Natural killer cell (primary cell): ENCODE measurements around the gene CRACR2A. TPM values are rescaled to one million over a fixed set of nuclear protein-coding genes. Genes with fewer than 3 reads are reported as not detected.

Source experiments
- ATAC-seq, 3 donors: fragments of 150-1000 bp in 2 of 3; fragments of 200-7000 bp in 1 of 3; cut with Tn5 transposase; 1 replicate in 1 of 3; 2 replicates in 2 of 3; pipeline ENCODE4 v1.10.0; 2021; ENCODE audit warnings: mild to moderate bottlenecking in 2 of 3, moderate library complexity in 2 of 3
- DNase-seq, 2 donors: peaks; one replicate each; pipeline versions ENCODE4 v3.0.0 to v3.0.0-alpha.2; 2013 to 2021; ENCODE audit warnings: mixed read lengths in 1 of 2
- H3K27ac ChIP-seq: one replicate; pipeline ENCODE4 v1.5.1; 2013; ENCODE audit warnings: mild to moderate bottlenecking, low read length
- H3K27me3 ChIP-seq: one replicate; pipeline ENCODE4 v1.6.1; 2013; ENCODE audit warnings: low read length; ENCODE audit not compliant: control insufficient read depth, insufficient read depth
- H3K36me3 ChIP-seq: one replicate; pipeline ENCODE4 v1.6.1; 2013; ENCODE audit warnings: low read length; ENCODE audit not compliant: control insufficient read depth, insufficient read depth
- H3K4me1 ChIP-seq: one replicate; pipeline ENCODE4 v1.6.1; 2013; ENCODE audit warnings: low read length; ENCODE audit not compliant: control insufficient read depth, insufficient read depth
- H3K4me3 ChIP-seq: one replicate; pipeline ENCODE4 v1.5.1; 2013; ENCODE audit warnings: low read length
- H3K9me3 ChIP-seq: one replicate; pipeline ENCODE4 v1.6.1; 2013; ENCODE audit warnings: low read length; ENCODE audit not compliant: control insufficient read depth, insufficient read depth
- H3K27ac Mint-ChIP-seq, 2 donors: one replicate each; pipeline ENCODE4 v1.8.0; 2022; ENCODE audit warnings: mild to moderate bottlenecking in 2 of 2, mixed read lengths in 2 of 2, moderate library complexity in 1 of 2
- H3K27me3 Mint-ChIP-seq, 2 donors: one replicate each; pipeline ENCODE4 v1.8.0; 2022; ENCODE audit warnings: low read depth in 2 of 2, mixed read lengths in 2 of 2
- H3K36me3 Mint-ChIP-seq: one replicate; pipeline ENCODE4 v1.8.0; 2022; ENCODE audit warnings: mixed read lengths
- H3K4me1 Mint-ChIP-seq, 2 donors: one replicate each; pipeline ENCODE4 v1.8.0; 2022; ENCODE audit warnings: mixed read lengths in 2 of 2
- H3K4me3 Mint-ChIP-seq: one replicate; pipeline ENCODE4 v1.8.0; 2022; ENCODE audit warnings: mild to moderate bottlenecking, moderate library complexity, mixed read lengths
- H3K9me3 Mint-ChIP-seq, 2 donors: one replicate each; pipeline ENCODE4 v1.8.0; 2022; ENCODE audit warnings: mixed read lengths in 2 of 2
- CTCF ChIP-seq: fragments of 200-600 bp; IDR thresholded peaks from one replicate; pipeline ENCODE4 v1.8.0; 2022; ENCODE audit warnings: antibody characterized with exemption
- WGBS: methylation state at CpG from one replicate; pipeline ENCODE4 v1.1.7; 2013; ENCODE audit warnings: missing lambda C conversion rate; ENCODE audit not compliant: insufficient coverage; 5-methylcytosine and 5-hydroxymethylcytosine counted together
- intact Hi-C: fragments of 100-400 bp; cut with micrococcal nuclease; formaldehyde crosslinking; loops from one replicate; pipeline ENCODE4 v1.14.2; 2022
- total RNA-seq, 4 donors: library from RNA; stranded (reverse); fragments of 120-200 nt in 1 of 4; gene quantifications; one replicate each; pipeline versions ENCODE4 v1.2.3 to v1.2.4, GENCODE V29; 2013 to 2022

The CRACR2A gene
- total RNA-seq, 3 donors from 2014 or later (not counting 1 experiment from before 2014, with no cell fraction given), result 59.8 to 94.4 (median 80.5) TPM

- Mint-ChIP-seq H3K27ac (peak overlapping the region; percentile 42 to 60), H3K27me3 (no peaks in the 10 kb centered on the region), H3K9me3 (no peaks in the 10 kb centered on the region), H3K36me3 (peaks cover 26% of the 10 kb centered on the region), H3K4me3 (no peak overlapping the region), H3K4me1 (peaks cover 4% of the 10 kb centered on the region in 2 donors)
- DNase-seq (no peak), ATAC-seq (no peak)
- no peak overlapping the region for H3K4me3 ChIP-seq
- WGBS, result 58% methylated on average over 18 of the region's 18 CpGs
- no peaks in the 10 kb centered on the region for H3K4me1 ChIP-seq
- no peaks in the 10 kb centered on the region for H3K27me3 ChIP-seq
- intact Hi-C loops, result no loop called here
- H3K27ac ChIP-seq, result no peak overlapping the region
- H3K36me3 ChIP-seq, result peaks cover 64% of the 10 kb centered on the region
- H3K9me3 ChIP-seq, result no peaks in the 10 kb centered on the region
- no peak for TF ChIP-seq CTCF
Measured at GRCh38 chr12:3622822-3623690, 129.9 kb downstream of the CRACR2A start.

- intact Hi-C loops, result no loop called here
- H3K4me1 ChIP-seq, result no peaks in the 10 kb centered on the region
- peaks cover 4 to 5% of the 10 kb centered on the region in 2 donors for H3K4me1 Mint-ChIP-seq
- no peak overlapping the region for H3K4me3 Mint-ChIP-seq
- H3K9me3 ChIP-seq, result no peaks in the 10 kb centered on the region
- no peak overlapping the region for H3K27ac ChIP-seq
- peaks cover 26% of the 10 kb centered on the region for H3K36me3 Mint-ChIP-seq
- H3K27ac Mint-ChIP-seq, result peak overlapping the region; percentile 42 to 60
- H3K9me3 Mint-ChIP-seq, result no peaks in the 10 kb centered on the region
- ATAC-seq (no peak), DNase-seq (no peak)
- WGBS, result 78% methylated on average over 2 of the region's 2 CpGs
- H3K36me3 ChIP-seq, result peaks cover 65% of the 10 kb centered on the region
- TF ChIP-seq CTCF, result no peak
- H3K27me3 Mint-ChIP-seq, result no peaks in the 10 kb centered on the region
- H3K4me3 ChIP-seq, result no peak overlapping the region
- no peaks in the 10 kb centered on the region for H3K27me3 ChIP-seq
Measured at GRCh38 chr12:3622021-3622821, 130.7 kb downstream of the CRACR2A start.

- Mint-ChIP-seq H3K36me3 (peaks cover 18% of the 10 kb centered on the region), H3K4me3 (no peak overlapping the region), H3K27me3 (no peaks in the 10 kb centered on the region), H3K4me1 (peaks cover 4 to 8% of the 10 kb centered on the region in 2 donors), H3K27ac (peak overlapping the region; percentile 31 to 53), H3K9me3 (no peaks in the 10 kb centered on the region)
- TF ChIP-seq CTCF, result no peak
- H3K36me3 ChIP-seq, result peaks cover 63% of the 10 kb centered on the region
- H3K4me1 ChIP-seq, result no peaks in the 10 kb centered on the region
- H3K27ac ChIP-seq, result no peak overlapping the region
- ATAC-seq, result no peak
- H3K4me3 ChIP-seq, result no peak overlapping the region
- intact Hi-C loops, result no loop called here
- H3K9me3 ChIP-seq, result no peaks in the 10 kb centered on the region
- WGBS, result 95% methylated on average over 7 of the region's 7 CpGs
- DNase-seq, result no peak
- H3K27me3 ChIP-seq, result no peaks in the 10 kb centered on the region
Measured at GRCh38 chr12:3620856-3621255, 132.1 kb downstream of the CRACR2A start.
